ENCODE measurements around the gene GPC5.
"Not testable (repeated sequence)": the region's sequence is repeated elsewhere in the genome, so short reads cannot be mapped to it uniquely, and the experiment has no call there.

GPC5 gene

GRCh38 chr13:92513672-92514071 is 1115.3 kb downstream of the GPC5 start:
- TF ChIP-seq CTCF (conservative IDR thresholded peaks at IDR 0.05), result no peak
- no peak overlapping the region for H3K27ac ChIP-seq

GRCh38 chr13:92514420-92515125 is 1116.2 kb downstream of the GPC5 start:
- TF ChIP-seq CTCF (conservative IDR thresholded peaks at IDR 0.05), result no peak
- no peak overlapping the region for H3K27ac ChIP-seq

GRCh38 chr13:92516878-92517277 is 1118.5 kb downstream of the GPC5 start:
- H3K27ac ChIP-seq, result not testable (repeated sequence)

GRCh38 chr13:92518622-92519021 is 1120.2 kb downstream of the GPC5 start:
- H3K27ac ChIP-seq, result not testable (repeated sequence)

GRCh38 chr13:92530364-92530763 is 1131.9 kb downstream of the GPC5 start:
- TF ChIP-seq CTCF (conservative IDR thresholded peaks at IDR 0.05), result peak; percentile 43; the same call in 1 of the 2 replicates
- H3K27ac ChIP-seq, result no peak overlapping the region

GRCh38 chr13:92535222-92536006 is 1137.0 kb downstream of the GPC5 start:
- no peak for TF ChIP-seq CTCF (conservative IDR thresholded peaks at IDR 0.05)
- no peak overlapping the region for H3K27ac ChIP-seq

GRCh38 chr13:92537471-92537870 is 1139.0 kb downstream of the GPC5 start:
- no peak for TF ChIP-seq CTCF (conservative IDR thresholded peaks at IDR 0.05)
- H3K27ac ChIP-seq, result no peak overlapping the region

GRCh38 chr13:92538164-92538563 is 1139.7 kb downstream of the GPC5 start:
- TF ChIP-seq CTCF (conservative IDR thresholded peaks at IDR 0.05), result no peak
- H3K27ac ChIP-seq, result no peak overlapping the region

- H3K27ac ChIP-seq, result not testable (repeated sequence)
Observed at GRCh38 chr13:92539148-92539547, 1140.7 kb downstream of the GPC5 start.
